Activated B cell treated with CpG ODN at 0.5 μM for 24 hours (primary cell): ENCODE data around the gene SNRNP35. TPM values are rescaled to one million over a fixed set of nuclear protein-coding genes. Genes with fewer than 3 reads are reported as not detected.
"Not testable (repeated sequence)": the region's sequence is repeated elsewhere in the genome, so short reads cannot be mapped to it uniquely, and the experiment has no call there.

ENCODE experiments used
- ATAC-seq: fragments of 200-7000 bp; cut with Tn5 transposase; one replicate; pipeline ENCODE4 v1.10.0; 2021; ENCODE audit warnings: low read depth, mild to moderate bottlenecking, moderate library complexity
- CTCF ChIA-PET: fragments of 350-600 bp; sonication (Branson Sonifier 250); formaldehyde crosslinking; loops from one replicate; lab custom pipeline; 2021; ENCODE audit warnings: antibody characterized with exemption; lab: Charles Lee
- POLR2A ChIA-PET: fragments of 350-600 bp; sonication (Branson Sonifier 250); formaldehyde crosslinking; loops from one replicate; lab custom pipeline; 2021; ENCODE audit warnings: antibody characterized with exemption; lab: Charles Lee
- DNase-seq: peaks from one replicate; pipeline ENCODE4 v3.0.0; 2022
- H3K27ac Mint-ChIP-seq: one replicate; pipeline ENCODE4 v1.8.0; 2020; ENCODE audit warnings: mixed read lengths
- H3K27me3 Mint-ChIP-seq: one replicate; pipeline ENCODE4 v1.8.0; 2021; ENCODE audit warnings: mixed read lengths
- H3K36me3 Mint-ChIP-seq: one replicate; pipeline ENCODE4 v1.8.0; 2021; ENCODE audit warnings: low read depth, mixed read lengths
- H3K4me1 Mint-ChIP-seq: one replicate; pipeline ENCODE4 v1.8.0; 2021; ENCODE audit warnings: mixed read lengths
- H3K4me3 Mint-ChIP-seq: one replicate; pipeline ENCODE4 v1.8.0; 2020; ENCODE audit warnings: mild to moderate bottlenecking, mixed read lengths
- H3K9me3 Mint-ChIP-seq: one replicate; pipeline ENCODE4 v1.8.0; 2020; ENCODE audit warnings: mixed read lengths
- intact Hi-C: fragments of 100-400 bp; cut with micrococcal nuclease; formaldehyde crosslinking; loops from one replicate; pipeline ENCODE4 v1.15.1; 2024
- total RNA-seq: library from RNA; stranded (reverse); gene quantifications from 2 replicates; pipeline ENCODE4 v1.2.3, GENCODE V29; 2022
- TF ChIP-seq, protein P1 (sequence below): fragments of 200-600 bp; IDR thresholded peaks from one replicate; pipeline ENCODE4 v1.8.0; 2022; ENCODE audit warnings: antibody characterized with exemption, mild to moderate bottlenecking

SNRNP35 gene
- total RNA-seq, 1 donor from 2014 or later, result 51.5 TPM

DNA sequence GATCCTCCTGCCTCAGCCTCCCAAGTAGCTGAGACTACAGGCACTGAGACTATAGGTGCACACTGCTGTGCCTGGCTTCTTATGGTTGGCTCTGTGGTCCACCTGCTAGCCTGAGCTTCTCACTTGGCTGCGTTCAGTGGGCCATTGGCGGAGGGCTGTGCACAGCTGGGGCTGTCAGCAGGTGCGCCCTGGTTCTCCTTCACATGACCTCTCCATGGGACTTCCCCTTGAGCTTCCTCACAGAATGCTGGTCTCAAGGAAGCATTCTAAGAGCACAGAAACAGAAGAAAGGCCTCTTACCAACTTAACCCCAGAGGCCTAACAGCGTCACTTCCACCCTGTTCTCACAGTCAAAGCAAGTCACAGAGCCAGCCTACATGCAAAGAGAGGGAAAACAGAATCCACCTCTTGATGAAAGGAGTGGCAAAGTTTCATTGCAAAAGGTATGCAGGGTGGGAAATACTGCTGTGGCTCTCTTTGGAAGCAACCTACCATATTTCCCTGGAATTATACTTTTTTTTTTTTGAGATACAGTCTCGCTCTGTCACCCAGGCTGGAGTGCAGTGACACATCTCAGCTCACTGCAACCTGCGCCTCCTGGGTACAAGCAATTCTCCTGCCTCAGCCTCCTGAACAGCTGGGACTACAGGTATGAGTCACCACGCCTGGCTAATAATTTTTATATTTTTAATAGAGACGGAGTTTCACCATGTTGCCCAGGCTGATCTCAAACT is 30.7 kb upstream of the SNRNP35 start:
- H3K27me3 Mint-ChIP-seq, result no peaks in the 10 kb centered on the region
- intact Hi-C loops, result loop anchor here (1.0 to 2.0 kb wide), 8 partner anchors 9 to 62 kb away; partner anchors contain the start of genes RILPL2 and SNRNP35
- peak; percentile 88 for ATAC-seq
- peak overlapping the region; percentile 93 for H3K27ac Mint-ChIP-seq
- peaks cover 53% of the 10 kb centered on the region for H3K36me3 Mint-ChIP-seq
- peak; percentile 67 for DNase-seq
- CTCF ChIA-PET, result interaction anchor here (0.6 to 1.0 kb wide), 5 partner anchors 9 to 42 kb away, joined by 3 to 5 read pairs (median 3); partner anchors contain the start of gene RILPL2
- peak overlapping the region; percentile 75 for H3K4me3 Mint-ChIP-seq
- peaks cover 39% of the 10 kb centered on the region for H3K4me1 Mint-ChIP-seq
- H3K9me3 Mint-ChIP-seq, result no peaks in the 10 kb centered on the region
- POLR2A ChIA-PET, result interaction anchor here (0.5 to 3.7 kb wide), 27 partner anchors 8 to 284 kb away, joined by 3 to 70 read pairs (median 6); partner anchors contain the start of genes KMT5A, MPHOSPH9, MTRFR and RILPL2
- TF ChIP-seq, protein P1, sequence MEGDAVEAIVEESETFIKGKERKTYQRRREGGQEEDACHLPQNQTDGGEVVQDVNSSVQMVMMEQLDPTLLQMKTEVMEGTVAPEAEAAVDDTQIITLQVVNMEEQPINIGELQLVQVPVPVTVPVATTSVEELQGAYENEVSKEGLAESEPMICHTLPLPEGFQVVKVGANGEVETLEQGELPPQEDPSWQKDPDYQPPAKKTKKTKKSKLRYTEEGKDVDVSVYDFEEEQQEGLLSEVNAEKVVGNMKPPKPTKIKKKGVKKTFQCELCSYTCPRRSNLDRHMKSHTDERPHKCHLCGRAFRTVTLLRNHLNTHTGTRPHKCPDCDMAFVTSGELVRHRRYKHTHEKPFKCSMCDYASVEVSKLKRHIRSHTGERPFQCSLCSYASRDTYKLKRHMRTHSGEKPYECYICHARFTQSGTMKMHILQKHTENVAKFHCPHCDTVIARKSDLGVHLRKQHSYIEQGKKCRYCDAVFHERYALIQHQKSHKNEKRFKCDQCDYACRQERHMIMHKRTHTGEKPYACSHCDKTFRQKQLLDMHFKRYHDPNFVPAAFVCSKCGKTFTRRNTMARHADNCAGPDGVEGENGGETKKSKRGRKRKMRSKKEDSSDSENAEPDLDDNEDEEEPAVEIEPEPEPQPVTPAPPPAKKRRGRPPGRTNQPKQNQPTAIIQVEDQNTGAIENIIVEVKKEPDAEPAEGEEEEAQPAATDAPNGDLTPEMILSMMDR, result no peak

DNA sequence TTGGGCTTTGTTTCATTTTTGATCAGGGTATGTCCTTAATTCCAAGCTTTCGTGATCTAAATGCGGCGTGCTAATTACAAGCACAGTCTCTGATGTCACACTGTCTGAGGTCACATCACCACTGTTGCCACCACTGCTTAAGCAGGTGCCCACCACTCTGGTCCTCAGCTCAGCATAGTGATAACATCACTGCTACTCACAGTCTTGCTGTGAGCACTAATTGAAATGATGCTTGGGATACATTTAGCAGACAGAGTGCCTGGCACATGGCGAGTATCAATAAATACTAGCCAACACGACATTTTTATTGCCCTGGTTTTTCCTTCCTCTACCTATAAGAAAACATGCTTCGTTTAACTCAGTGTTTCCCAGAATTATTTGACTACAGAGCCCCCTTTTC is 29.3 kb upstream of the SNRNP35 start:
- ATAC-seq (no peak), DNase-seq (no peak)
- POLR2A ChIA-PET, result interaction anchor here (0.7 to 3.7 kb wide), 5 partner anchors 9 to 196 kb away, joined by 3 to 70 read pairs (median 25); partner anchors contain the start of genes MPHOSPH9, MTRFR, RILPL2 and SNRNP35
- H3K4me3 Mint-ChIP-seq, result no peak overlapping the region
- H3K27me3 Mint-ChIP-seq, result no peaks in the 10 kb centered on the region
- intact Hi-C loops, result no loop called here
- H3K4me1 Mint-ChIP-seq, result peaks cover 50% of the 10 kb centered on the region
- H3K36me3 Mint-ChIP-seq, result peaks cover 44% of the 10 kb centered on the region
- no peaks in the 10 kb centered on the region for H3K9me3 Mint-ChIP-seq
- CTCF ChIA-PET, result no interaction called here
- TF ChIP-seq, protein P1, result no peak
- peak overlapping the region; percentile 93 for H3K27ac Mint-ChIP-seq

DNA sequence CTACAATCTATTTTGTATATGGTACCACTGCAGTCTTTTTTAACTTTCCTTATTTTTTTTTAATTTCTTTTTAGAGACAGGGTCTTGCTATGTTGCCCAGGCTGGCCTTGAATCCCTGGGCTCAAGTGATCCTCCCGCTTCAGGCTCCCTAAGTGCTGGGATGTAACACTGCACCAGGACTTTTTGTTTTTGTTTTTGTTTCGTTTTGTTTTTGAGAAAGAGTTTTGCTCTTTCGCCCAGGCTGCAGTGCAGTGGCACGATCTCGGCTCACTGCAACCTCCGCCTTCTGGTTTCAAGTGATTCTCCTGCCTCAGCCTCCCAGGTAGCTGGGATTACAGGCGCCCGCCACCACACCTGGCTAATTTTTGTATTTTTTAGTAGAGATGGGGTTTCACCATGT is 28.8 kb upstream of the SNRNP35 start:
- peaks cover 55% of the 10 kb centered on the region for H3K4me1 Mint-ChIP-seq

DNA sequence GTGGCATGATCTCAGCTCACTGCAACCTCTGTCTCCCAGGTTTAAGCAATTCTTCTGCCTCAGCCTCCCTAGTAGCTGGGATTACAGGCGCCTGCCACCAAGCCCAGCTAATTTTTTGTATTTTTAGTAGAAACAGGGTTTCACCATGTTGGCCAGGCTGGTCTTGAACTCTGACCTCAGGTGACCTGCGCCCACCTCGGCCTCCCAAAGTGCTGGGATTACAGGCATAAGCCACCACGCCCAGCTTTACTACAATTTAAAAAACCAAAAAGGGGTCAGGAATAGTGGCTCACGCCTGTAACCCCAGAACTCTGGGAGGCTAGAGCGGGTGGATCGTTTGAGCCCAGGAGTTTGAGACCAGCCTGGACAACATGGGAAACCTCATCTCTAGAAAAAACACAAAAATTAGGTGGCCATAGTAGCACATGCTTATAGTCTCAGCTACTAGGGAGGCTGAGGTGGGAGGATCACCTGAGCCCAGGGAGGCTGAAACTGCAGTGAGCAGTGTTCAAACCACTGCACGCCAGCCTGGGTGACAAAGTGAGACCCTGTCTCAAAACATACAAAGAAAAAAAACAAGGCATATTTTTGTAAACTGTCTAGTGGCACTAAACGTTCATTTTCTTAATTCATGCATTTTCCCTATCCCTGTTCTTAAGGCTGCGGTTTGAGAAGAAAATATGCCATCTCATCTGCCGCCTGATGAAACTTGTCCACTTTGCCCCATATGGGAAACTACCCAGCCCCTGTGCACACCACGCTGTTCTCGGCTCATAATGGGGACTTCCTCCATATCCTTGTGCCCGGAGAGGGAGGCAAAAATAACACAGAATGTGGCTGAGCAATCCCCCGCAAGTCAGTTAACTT is 25.8 kb upstream of the SNRNP35 start:
- ATAC-seq, CTCF ChIA-PET, DNase-seq, H3K9me3 Mint-ChIP-seq, H3K27me3 Mint-ChIP-seq, intact Hi-C loops: not testable (repeated sequence)
- H3K4me3 Mint-ChIP-seq, result peak overlapping the region; percentile 77
- peak overlapping the region; percentile 87 for H3K27ac Mint-ChIP-seq
- peaks cover 38% of the 10 kb centered on the region for H3K36me3 Mint-ChIP-seq
- H3K4me1 Mint-ChIP-seq, result peaks cover 68% of the 10 kb centered on the region
- POLR2A ChIA-PET, result interaction anchor here (0.6 to 4.7 kb wide), 7 partner anchors 14 to 169 kb away, joined by 3 to 44 read pairs (median 4); partner anchors contain the start of genes DDX55 and SNRNP35

More for the DNA sequence above, 28.8 kb upstream of the SNRNP35 start:
- POLR2A ChIA-PET, result interaction anchor here (0.6 to 3.7 kb wide), 4 partner anchors 9 to 173 kb away, joined by 3 to 70 read pairs (median 7); partner anchors contain the start of gene SNRNP35
- CTCF ChIA-PET, H3K27me3 Mint-ChIP-seq, H3K9me3 Mint-ChIP-seq, DNase-seq, ATAC-seq, intact Hi-C loops, H3K4me3 Mint-ChIP-seq: not testable (repeated sequence)
- Mint-ChIP-seq H3K36me3 (peaks cover 40% of the 10 kb centered on the region), H3K27ac (peak overlapping the region; percentile 93)

DNA sequence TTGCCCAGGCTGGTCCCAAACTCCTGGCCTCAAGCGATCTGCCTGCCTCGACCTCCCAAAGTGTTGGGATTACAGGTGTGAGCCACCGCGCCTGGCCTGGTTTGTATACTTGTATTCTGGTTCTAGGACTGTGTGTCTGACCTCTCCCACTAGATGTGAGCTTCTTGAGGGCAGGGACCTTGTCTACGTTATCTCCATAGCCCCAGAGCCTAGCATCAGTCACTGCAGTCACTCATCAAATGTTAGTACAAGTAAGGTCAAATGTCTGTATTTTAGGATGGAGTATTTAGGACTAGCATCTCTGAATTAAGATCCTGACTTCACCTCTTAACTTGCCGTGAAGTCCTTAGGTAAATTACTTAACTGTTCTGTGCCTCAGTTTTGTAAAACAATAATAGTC is 24.3 kb upstream of the SNRNP35 start:
- intact Hi-C loops, result no loop called here
- POLR2A ChIA-PET, result interaction anchor here (0.6 to 4.7 kb wide), 6 partner anchors 11 to 201 kb away, joined by 3 to 44 read pairs (median 8); partner anchors contain the start of genes KMT5A, MPHOSPH9, MTRFR and SNRNP35
- DNase-seq (no peak), ATAC-seq (no peak)
- H3K4me3 Mint-ChIP-seq, result peak overlapping the region; percentile 77
- TF ChIP-seq, protein P1, result no peak
- CTCF ChIA-PET, result interaction anchor here (0.7 to 1.0 kb wide), 2 partner anchors 15 to 56 kb away, joined by 3 to 4 read pairs; no protein-coding TSS in a partner anchor
- peak overlapping the region; percentile 87 for H3K27ac Mint-ChIP-seq
- H3K9me3 Mint-ChIP-seq, result no peaks in the 10 kb centered on the region
- peaks cover 30% of the 10 kb centered on the region for H3K36me3 Mint-ChIP-seq
- H3K27me3 Mint-ChIP-seq, result no peaks in the 10 kb centered on the region
- H3K4me1 Mint-ChIP-seq, result peaks cover 56% of the 10 kb centered on the region
